Fibroblast of the aortic adventitia (primary cell): ENCODE data around the gene NME3. TPM values are rescaled to one million over a fixed set of nuclear protein-coding genes. Genes with fewer than 3 reads are reported as not detected.

Experiments used
- DNase-seq: peaks from one replicate; pipeline ENCODE4 v3.0.0-alpha.2; 2010; ENCODE audit warnings: low read depth
- H3K4me3 ChIP-seq: 2 replicates; pipeline ENCODE4 v1.5.1; 2011; ENCODE audit warnings: low read depth, mild to moderate bottlenecking, control low read depth, low read length, moderate library complexity
- CTCF ChIP-seq: IDR thresholded peaks from 2 replicates; pipeline ENCODE4 v1.5.1; 2011; ENCODE audit warnings: mild to moderate bottlenecking, low read length, control low read depth, inconsistent platforms; ENCODE audit not compliant: insufficient read depth
- total RNA-seq: library from RNA; depleted of rRNA; stranded (reverse); fragments of >200 nt; gene quantifications from 2 replicates; pipeline ENCODE4 v1.2.3, GENCODE V29; 2012; ENCODE audit warnings: low replicate concordance

The NME3 gene
- total RNA-seq, 1 donor = 27.1 TPM

GRCh38 chr16:1768061-1768766 is 3.1 kb downstream of the NME3 start:
- TF ChIP-seq CTCF = no peak
- DNase-seq = no peak

GRCh38 chr16:1767116-1767994 is 4.0 kb downstream of the NME3 start:
- TF ChIP-seq CTCF = no peak
- no peak overlapping the region for H3K4me3 ChIP-seq
- DNase-seq = no peak

More at GRCh38 chr16:1768061-1768766, 3.1 kb downstream of the NME3 start:
- no peak overlapping the region for H3K4me3 ChIP-seq

- no peak overlapping the region for H3K4me3 ChIP-seq
- no peak for TF ChIP-seq CTCF
- no peak for DNase-seq
Observed at GRCh38 chr16:1766701-1767100, 4.6 kb downstream of the NME3 start.

GRCh38 chr16:1766231-1766630 is 5.1 kb downstream of the NME3 start:
- no peak for DNase-seq
- no peak overlapping the region for H3K4me3 ChIP-seq
- no peak for TF ChIP-seq CTCF

GRCh38 chr16:1765826-1766225 is 5.5 kb downstream of the NME3 start:
- DNase-seq = no peak
- H3K4me3 ChIP-seq = no peak overlapping the region
- TF ChIP-seq CTCF = no peak

GRCh38 chr16:1764971-1765370 is 6.4 kb downstream of the NME3 start:
- no peak for DNase-seq
- TF ChIP-seq CTCF = no peak

More at GRCh38 chr16:1764971-1765370, 6.4 kb downstream of the NME3 start:
- no peak overlapping the region for H3K4me3 ChIP-seq
